OCI-LY7 (cell line): ENCODE results near the gene GRK4. TPM values are rescaled to one million over a fixed set of nuclear protein-coding genes. Genes with fewer than 3 reads are reported as not detected.

ENCODE experiments used
- BruUV-seq: library from RNA; stranded (reverse); fragments of 400-500 nt; replicated peaks from 2 replicates; lab custom pipeline; 2021; lab: Mats Ljungman, UMichigan
- CTCF ChIA-PET: fragments of 300-600 bp; sonication (Branson Sonifier 250); formaldehyde crosslinking; loops from one replicate; lab custom pipeline; 2022; ENCODE audit warnings: antibody characterized with exemption; ENCODE audit not compliant: unreplicated experiment; lab: Charles Lee
- POLR2A ChIA-PET: fragments of 300-600 bp; sonication (Branson Sonifier 250); formaldehyde crosslinking; loops from one replicate; lab custom pipeline; 2022; ENCODE audit warnings: antibody characterized with exemption; lab: Charles Lee
- DNase-seq: peaks from one replicate; pipeline ENCODE4 v3.0.0-alpha.2; 2015; ENCODE audit warnings: low spot score
- H2AFZ ChIP-seq: fragments of 200-600 bp; sonication (generic), shearing (Covaris generic); 2 replicates; pipeline ENCODE4 v1.6.1; 2014; ENCODE audit warnings: mild to moderate bottlenecking, antibody characterized with exemption, low read length, moderate library complexity
- H3K27ac ChIP-seq: fragments of 200-600 bp; sonication (generic); 2 replicates; pipeline ENCODE4 v1.5.1; 2014; ENCODE audit warnings: mixed run types, low read depth, mild to moderate bottlenecking, moderate library complexity, low read length, inconsistent platforms; ENCODE audit not compliant: poor library complexity, severe bottlenecking
- H3K36me3 ChIP-seq: fragments of 200-600 bp; sonication (generic); 2 replicates; pipeline ENCODE4 v1.6.1; 2014; ENCODE audit warnings: mild to moderate bottlenecking, antibody characterized with exemption, low read length, moderate library complexity, mixed read lengths; ENCODE audit not compliant: insufficient read depth
- H3K4me1 ChIP-seq: fragments of 200-600 bp; sonication (generic); 2 replicates; pipeline ENCODE4 v1.5.1; 2014; ENCODE audit warnings: mild to moderate bottlenecking, low read length; ENCODE audit not compliant: insufficient read depth, poor library complexity, severe bottlenecking
- H3K4me2 ChIP-seq: fragments of 200-600 bp; sonication (generic); 2 replicates; pipeline ENCODE4 v1.6.1; 2014; ENCODE audit warnings: mild to moderate bottlenecking, low read length
- H3K4me3 ChIP-seq: fragments of 200-600 bp; sonication (generic); 2 replicates; pipeline ENCODE4 v1.5.1; 2014; ENCODE audit warnings: mild to moderate bottlenecking, low read depth, low read length; ENCODE audit not compliant: poor library complexity, severe bottlenecking
- H3K79me2 ChIP-seq: fragments of 200-600 bp; sonication (generic); 2 replicates; pipeline ENCODE4 v1.6.1; 2016; ENCODE audit warnings: low read depth, mild to moderate bottlenecking, low read length, moderate library complexity, mixed read lengths; ENCODE audit not compliant: insufficient read depth
- H3K9me2 ChIP-seq: fragments of 200-600 bp; sonication (generic); 2 replicates; pipeline ENCODE4 v1.6.1; 2016; ENCODE audit warnings: mild to moderate bottlenecking, low read length, mixed read lengths; ENCODE audit not compliant: insufficient read depth
- H3K9me3 ChIP-seq: fragments of 200-600 bp; sonication (generic); 2 replicates; pipeline ENCODE4 v1.6.1; 2014; ENCODE audit warnings: mild to moderate bottlenecking, mixed run types, low read length, mixed read lengths
- H4K20me1 ChIP-seq: fragments of 200-600 bp; sonication (generic); 2 replicates; pipeline ENCODE4 v1.6.1; 2014; ENCODE audit warnings: mild to moderate bottlenecking, antibody characterized with exemption, low read length, moderate library complexity, mixed read lengths; ENCODE audit not compliant: insufficient read depth
- EZH2phosphoT487 ChIP-seq: fragments of 200-600 bp; sonication (generic); IDR thresholded peaks from 2 replicates; pipeline ENCODE4 v1.6.1; 2018; ENCODE audit warnings: low read depth, borderline replicate concordance, mild to moderate bottlenecking, mixed run types, antibody characterized with exemption, low read length, moderate library complexity, mixed read lengths
- intact Hi-C: fragments of 100-400 bp; cut with micrococcal nuclease; formaldehyde crosslinking; loops from one replicate; pipeline ENCODE4 v1.10.0; 2022; ENCODE audit not compliant: unreplicated experiment
- total RNA-seq, 2 experiments: library from RNA; depleted of rRNA in 1 of 2; stranded (reverse); fragments of >200 nt in 1 of 2; shearing (Covaris generic) in 1 of 2; gene quantifications; 2 replicates each; pipeline ENCODE4 v1.2.3, GENCODE V29; 2014 to 2022
- TF ChIP-seq, protein P1 (sequence below): fragments of 200-600 bp; sonication (generic); conservative IDR thresholded peaks from 2 replicates; pipeline ENCODE4 v1.5.1; 2014; ENCODE audit warnings: mild to moderate bottlenecking, antibody characterized with exemption, low read length, moderate library complexity, mixed read lengths

GRK4 gene
- total RNA-seq, 2 experiments from 2014 or later = 6.5 to 9.1 TPM

DNA sequence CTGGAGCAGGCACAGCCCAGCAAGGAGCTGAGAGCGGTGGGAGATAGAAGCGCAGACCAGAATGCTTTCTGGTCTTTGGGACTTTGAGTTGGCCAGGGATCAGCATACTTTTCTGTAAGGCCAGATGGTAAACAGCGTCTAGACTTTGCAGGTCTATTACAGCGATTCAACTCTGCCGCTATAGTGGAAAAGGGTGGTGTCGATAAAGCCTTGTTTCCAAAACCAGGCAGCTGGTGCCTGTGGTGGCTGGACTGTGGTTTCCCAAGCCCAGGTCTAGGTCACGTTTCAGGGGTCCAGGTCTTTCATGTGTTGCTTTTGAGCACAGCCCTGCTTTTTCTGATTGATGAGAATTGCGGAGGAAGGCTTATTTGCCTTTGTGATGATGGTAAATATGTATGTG, 70.9 kb downstream of the GRK4 start:
- POLR2A ChIA-PET = interaction anchor here (0.5 kb wide), 1 partner anchor 65 kb away, joined by 3 read pairs; no protein-coding TSS in a partner anchor

DNA sequence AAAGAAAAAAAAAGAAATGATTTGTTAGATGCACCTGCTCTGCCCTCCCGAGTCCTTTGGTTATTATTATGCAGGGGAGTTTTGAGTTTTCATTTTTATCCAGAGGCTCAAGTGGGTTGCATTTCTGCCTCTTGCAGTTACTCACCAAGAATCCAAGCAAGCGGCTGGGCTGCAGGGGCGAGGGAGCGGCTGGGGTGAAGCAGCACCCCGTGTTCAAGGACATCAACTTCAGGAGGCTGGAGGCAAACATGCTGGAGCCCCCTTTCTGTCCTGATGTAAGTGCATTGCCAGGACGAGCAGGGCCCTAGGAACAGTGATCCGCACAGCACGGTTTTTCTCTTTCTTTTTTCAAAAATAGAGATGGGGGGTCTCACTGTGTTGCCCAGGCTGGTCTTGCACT, 71.9 kb downstream of the GRK4 start:
- Histone ChIP-seq H3K4me3 (no peak overlapping the region), H3K9me2 (no peaks in the 10 kb centered on the region), H3K4me1 (peaks cover 9% of the 10 kb centered on the region), H3K36me3 (no peaks in the 10 kb centered on the region), H3K27ac (no peak overlapping the region), H3K79me2 (no peaks in the 10 kb centered on the region), H3K9me3 (no peaks in the 10 kb centered on the region), H2AFZ (no peak overlapping the region), H3K4me2 (no peak overlapping the region), H4K20me1 (no peaks in the 10 kb centered on the region)
- POLR2A ChIA-PET = no interaction called here
- CTCF ChIA-PET = no interaction called here
- no TSS peak for BruUV-seq
- intact Hi-C loops = no loop called here
- TF ChIP-seq, protein P1, sequence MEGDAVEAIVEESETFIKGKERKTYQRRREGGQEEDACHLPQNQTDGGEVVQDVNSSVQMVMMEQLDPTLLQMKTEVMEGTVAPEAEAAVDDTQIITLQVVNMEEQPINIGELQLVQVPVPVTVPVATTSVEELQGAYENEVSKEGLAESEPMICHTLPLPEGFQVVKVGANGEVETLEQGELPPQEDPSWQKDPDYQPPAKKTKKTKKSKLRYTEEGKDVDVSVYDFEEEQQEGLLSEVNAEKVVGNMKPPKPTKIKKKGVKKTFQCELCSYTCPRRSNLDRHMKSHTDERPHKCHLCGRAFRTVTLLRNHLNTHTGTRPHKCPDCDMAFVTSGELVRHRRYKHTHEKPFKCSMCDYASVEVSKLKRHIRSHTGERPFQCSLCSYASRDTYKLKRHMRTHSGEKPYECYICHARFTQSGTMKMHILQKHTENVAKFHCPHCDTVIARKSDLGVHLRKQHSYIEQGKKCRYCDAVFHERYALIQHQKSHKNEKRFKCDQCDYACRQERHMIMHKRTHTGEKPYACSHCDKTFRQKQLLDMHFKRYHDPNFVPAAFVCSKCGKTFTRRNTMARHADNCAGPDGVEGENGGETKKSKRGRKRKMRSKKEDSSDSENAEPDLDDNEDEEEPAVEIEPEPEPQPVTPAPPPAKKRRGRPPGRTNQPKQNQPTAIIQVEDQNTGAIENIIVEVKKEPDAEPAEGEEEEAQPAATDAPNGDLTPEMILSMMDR = no peak
- TF ChIP-seq EZH2phosphoT487 = no peak
- DNase-seq = no peak

More for the DNA sequence above, 70.9 kb downstream of the GRK4 start:
- no peak for DNase-seq
- Histone ChIP-seq H3K27ac (no peak overlapping the region), H3K79me2 (no peaks in the 10 kb centered on the region), H4K20me1 (no peaks in the 10 kb centered on the region), H3K4me1 (peaks cover 8% of the 10 kb centered on the region), H3K9me2 (no peaks in the 10 kb centered on the region), H3K4me2 (no peak overlapping the region), H3K4me3 (no peak overlapping the region), H3K36me3 (no peaks in the 10 kb centered on the region), H3K9me3 (no peaks in the 10 kb centered on the region), H2AFZ (no peak overlapping the region)
- intact Hi-C loops = loop anchor here (5.0 kb wide), 1 partner anchor 57 kb away; no protein-coding TSS in a partner anchor
- TF ChIP-seq, protein P1 = no peak
- TF ChIP-seq EZH2phosphoT487 = no peak
- BruUV-seq = no TSS peak
- CTCF ChIA-PET = no interaction called here

DNA sequence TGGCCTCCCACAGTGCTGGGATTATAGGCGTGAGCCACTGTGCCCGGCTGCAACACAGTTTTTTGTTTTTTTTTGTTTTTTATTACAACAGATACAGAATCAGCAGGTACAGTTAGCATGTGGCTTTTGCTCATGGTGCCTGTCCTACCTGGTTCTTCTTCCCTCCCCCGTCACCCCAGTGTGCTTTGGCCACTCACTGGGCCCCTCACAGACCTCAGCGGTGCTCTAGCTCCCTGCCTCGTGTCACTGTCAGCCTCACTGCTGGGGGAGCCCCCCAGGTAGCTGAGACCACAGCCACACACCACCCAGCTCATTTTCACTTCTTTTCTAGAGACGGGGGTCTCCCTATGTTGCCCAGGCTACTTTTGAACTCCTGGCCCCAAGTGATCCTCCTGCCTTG, 72.3 kb downstream of the GRK4 start:
- POLR2A ChIA-PET = no interaction called here
- Histone ChIP-seq H3K79me2 (no peaks in the 10 kb centered on the region), H3K4me1 (peaks cover 13% of the 10 kb centered on the region), H2AFZ (no peak overlapping the region), H3K9me3 (no peaks in the 10 kb centered on the region), H3K27ac (no peak overlapping the region), H3K4me3 (no peak overlapping the region), H3K36me3 (no peaks in the 10 kb centered on the region), H4K20me1 (no peaks in the 10 kb centered on the region), H3K4me2 (no peak overlapping the region), H3K9me2 (no peaks in the 10 kb centered on the region)
- DNase-seq = no peak
- TF ChIP-seq, protein P1 = no peak
- no peak for TF ChIP-seq EZH2phosphoT487
- CTCF ChIA-PET = no interaction called here
- no TSS peak for BruUV-seq
- intact Hi-C loops = no loop called here
